Neural progenitor cell (in vitro differentiated cells): ENCODE results near the gene SMTN.

Experiments
- CTCF ChIP-seq: fragments of 200-600 bp; sonication (generic); IDR thresholded peaks from 2 replicates; pipeline ENCODE4 v1.5.1; 2017; ENCODE audit warnings: antibody characterized with exemption, mild to moderate bottlenecking
- EZH2 ChIP-seq: fragments of 200-600 bp; sonication (generic); IDR thresholded peaks from 2 replicates; pipeline ENCODE4 v1.6.1; 2017; ENCODE audit warnings: antibody characterized with exemption, mild to moderate bottlenecking, moderate library complexity

- TF ChIP-seq CTCF (peak; percentile 79), EZH2 (no peak)
These were observed 68.0 kb downstream of the SMTN start for GRCh38 chr22:31148953-31149627.
